Right lobe of liver (tissue), 4 donors: ENCODE results near the gene TDRD12.

ENCODE experiments used
- POLR2A ChIP-seq: fragments of 450-650 bp; IDR thresholded peaks from one replicate; pipeline ENCODE4 v1.6.1; 2017; ENCODE audit warnings: antibody characterized with exemption, mild to moderate bottlenecking
- TF ChIP-seq, protein P1 (sequence below), 4 donors: fragments of 200-600 bp in 3 of 4; fragments of 450-650 bp in 1 of 4; IDR thresholded peaks; one replicate each; pipeline versions ENCODE4 v1.5.1 to v1.8.0; 2016 to 2022; ENCODE audit warnings: antibody characterized with exemption in 4 of 4, mild to moderate bottlenecking in 2 of 4
- donor health status: DM: no; HTN: no; CAD: no.
- donor health status: DM: no; HTN: no; CAD: no.
- donor health status: DM: no; HTN: yes; CAD: no.

DNA sequence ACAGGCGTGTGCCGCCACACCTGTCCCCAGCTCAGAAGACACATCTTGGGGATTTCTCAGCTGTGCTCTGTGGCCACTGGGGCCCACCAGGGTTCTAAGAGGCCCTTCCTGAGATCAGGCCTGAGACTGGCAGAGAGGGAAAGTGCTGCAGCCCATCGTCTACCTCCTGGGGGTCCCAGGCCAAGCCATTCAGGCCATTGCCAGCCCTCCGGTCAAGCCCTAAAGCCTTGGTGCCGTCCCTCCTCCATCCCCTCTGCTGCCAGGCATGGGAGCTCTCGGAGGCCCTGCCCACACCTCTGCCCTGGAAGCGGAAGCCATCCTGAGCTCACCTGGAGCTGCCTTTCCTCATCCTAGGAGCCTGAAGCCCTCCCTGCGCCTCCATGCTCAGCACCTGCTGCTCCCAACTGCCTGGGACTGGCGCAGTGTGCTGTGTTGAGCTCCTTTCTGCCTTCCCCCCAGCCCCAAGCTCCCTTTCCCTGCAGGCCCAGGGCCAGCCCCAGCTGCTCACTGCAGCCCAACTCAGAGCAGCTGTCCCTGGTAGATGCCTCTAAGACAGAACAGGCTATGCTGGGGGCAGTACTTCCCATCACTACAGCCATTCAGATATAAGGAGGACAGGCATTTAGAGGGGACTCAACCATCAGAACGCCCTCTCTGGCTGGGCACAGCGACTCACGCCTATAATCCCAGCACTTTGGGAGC is 147.1 kb downstream of the TDRD12 start:
- TF ChIP-seq POLR2A: no peak
- TF ChIP-seq, protein P1, sequence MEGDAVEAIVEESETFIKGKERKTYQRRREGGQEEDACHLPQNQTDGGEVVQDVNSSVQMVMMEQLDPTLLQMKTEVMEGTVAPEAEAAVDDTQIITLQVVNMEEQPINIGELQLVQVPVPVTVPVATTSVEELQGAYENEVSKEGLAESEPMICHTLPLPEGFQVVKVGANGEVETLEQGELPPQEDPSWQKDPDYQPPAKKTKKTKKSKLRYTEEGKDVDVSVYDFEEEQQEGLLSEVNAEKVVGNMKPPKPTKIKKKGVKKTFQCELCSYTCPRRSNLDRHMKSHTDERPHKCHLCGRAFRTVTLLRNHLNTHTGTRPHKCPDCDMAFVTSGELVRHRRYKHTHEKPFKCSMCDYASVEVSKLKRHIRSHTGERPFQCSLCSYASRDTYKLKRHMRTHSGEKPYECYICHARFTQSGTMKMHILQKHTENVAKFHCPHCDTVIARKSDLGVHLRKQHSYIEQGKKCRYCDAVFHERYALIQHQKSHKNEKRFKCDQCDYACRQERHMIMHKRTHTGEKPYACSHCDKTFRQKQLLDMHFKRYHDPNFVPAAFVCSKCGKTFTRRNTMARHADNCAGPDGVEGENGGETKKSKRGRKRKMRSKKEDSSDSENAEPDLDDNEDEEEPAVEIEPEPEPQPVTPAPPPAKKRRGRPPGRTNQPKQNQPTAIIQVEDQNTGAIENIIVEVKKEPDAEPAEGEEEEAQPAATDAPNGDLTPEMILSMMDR (IDR thresholded peaks at IDR 0.05): no peak
